HFFc6 (cell line): ENCODE measurements around the gene REC8. TPM values are rescaled to one million over a fixed set of nuclear protein-coding genes. Genes with fewer than 3 reads are reported as not detected.

ENCODE experiments used
- DNase-seq: peaks from one replicate; pipeline ENCODE4 v3.0.0-alpha.2; 2018
- H3K27ac Mint-ChIP-seq: 2 replicates; pipeline ENCODE4 v1.8.0; 2020; ENCODE audit warnings: mild to moderate bottlenecking, mixed read lengths
- H3K27me3 Mint-ChIP-seq: 2 replicates; pipeline ENCODE4 v1.8.0; 2021; ENCODE audit warnings: mild to moderate bottlenecking, moderate library complexity, mixed read lengths; ENCODE audit not compliant: insufficient read depth
- H3K36me3 Mint-ChIP-seq: 2 replicates; pipeline ENCODE4 v1.8.0; 2021; ENCODE audit warnings: low read depth, mixed read lengths
- H3K4me1 Mint-ChIP-seq: 2 replicates; pipeline ENCODE4 v1.8.0; 2020; ENCODE audit warnings: low read depth, mixed read lengths
- H3K4me3 Mint-ChIP-seq: 2 replicates; pipeline ENCODE4 v1.8.0; 2020; ENCODE audit warnings: mild to moderate bottlenecking, moderate library complexity, mixed read lengths
- H3K9me3 Mint-ChIP-seq: 2 replicates; pipeline ENCODE4 v1.8.0; 2020; ENCODE audit warnings: mild to moderate bottlenecking, mixed read lengths
- total RNA-seq, 6 experiments: library from RNA; stranded (reverse); fragmentation: NEBNext Ultra II Directional; extraction: Animal tissue kit (Norgen Biotek cat#: 25700); gene quantifications; 2 replicates in 1 of 6; 3 replicates in 5 of 6; pipeline ENCODE4 v1.2.3, GENCODE V29; 2021
- TF ChIP-seq, protein P1 (sequence below): fragments of 200-600 bp; sonication (generic); IDR thresholded peaks from 2 replicates; pipeline ENCODE4 v1.5.0; 2021; ENCODE audit warnings: antibody characterized with exemption, mild to moderate bottlenecking

The REC8 gene
- total RNA-seq, 6 experiments from 2014 or later, result 2.9 to 3.9 (median 3.2) TPM

DNA sequence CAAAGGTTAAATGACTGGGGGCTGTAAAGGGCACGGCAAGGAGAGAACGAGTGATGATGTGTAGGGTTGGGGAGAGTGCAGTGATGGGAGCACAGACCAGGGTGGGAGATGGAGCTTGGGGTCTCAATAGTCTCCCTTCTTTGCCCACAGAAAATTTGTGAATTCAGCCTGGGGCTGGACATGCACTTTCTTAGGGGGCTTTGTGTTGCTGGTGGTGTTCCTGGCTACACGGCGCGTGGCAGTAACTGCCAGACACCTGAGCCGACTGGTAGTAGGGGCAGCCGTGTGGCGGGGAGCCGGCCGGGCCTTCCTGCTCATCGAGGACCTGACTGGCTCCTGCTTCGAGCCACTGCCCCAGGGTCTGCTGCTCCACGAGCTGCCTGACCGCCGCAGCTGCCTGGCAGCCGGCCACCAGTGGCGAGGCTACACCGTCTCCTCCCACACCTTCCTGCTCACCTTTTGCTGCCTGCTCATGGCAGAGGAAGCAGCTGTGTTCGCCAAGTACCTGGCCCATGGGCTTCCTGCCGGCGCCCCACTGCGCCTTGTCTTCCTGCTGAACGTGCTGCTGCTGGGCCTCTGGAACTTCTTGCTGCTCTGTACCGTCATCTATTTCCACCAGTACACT lies 39.7 kb upstream of the REC8 start:
- H3K4me1 Mint-ChIP-seq, result peaks cover 15% of the 10 kb centered on the region

DNA sequence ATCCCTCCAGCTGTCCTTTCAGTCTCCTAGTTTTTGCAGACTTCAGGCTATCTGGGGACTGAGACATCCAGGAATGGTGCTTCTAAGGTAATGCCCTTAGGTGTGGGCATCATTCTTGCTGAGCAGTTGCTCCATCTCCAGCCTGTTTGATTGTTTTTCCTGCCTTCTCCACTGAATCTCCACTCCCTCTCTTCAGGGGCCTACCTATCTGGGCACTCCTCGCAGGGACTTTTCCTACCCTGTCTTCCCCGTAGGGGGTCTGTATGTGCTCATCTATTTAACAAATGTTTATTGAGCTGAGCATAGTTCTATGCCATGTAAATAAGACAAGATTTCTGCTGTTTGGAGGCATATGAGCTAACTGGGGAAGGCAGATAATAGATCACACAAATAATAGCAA lies 38.9 kb upstream of the REC8 start:
- no peak overlapping the region for H3K4me3 Mint-ChIP-seq
- H3K36me3 Mint-ChIP-seq, result peaks cover 10% of the 10 kb centered on the region
- peaks cover 3% of the 10 kb centered on the region for H3K27me3 Mint-ChIP-seq
- no peak overlapping the region for H3K27ac Mint-ChIP-seq
- H3K9me3 Mint-ChIP-seq, result no peaks in the 10 kb centered on the region
- TF ChIP-seq, protein P1, sequence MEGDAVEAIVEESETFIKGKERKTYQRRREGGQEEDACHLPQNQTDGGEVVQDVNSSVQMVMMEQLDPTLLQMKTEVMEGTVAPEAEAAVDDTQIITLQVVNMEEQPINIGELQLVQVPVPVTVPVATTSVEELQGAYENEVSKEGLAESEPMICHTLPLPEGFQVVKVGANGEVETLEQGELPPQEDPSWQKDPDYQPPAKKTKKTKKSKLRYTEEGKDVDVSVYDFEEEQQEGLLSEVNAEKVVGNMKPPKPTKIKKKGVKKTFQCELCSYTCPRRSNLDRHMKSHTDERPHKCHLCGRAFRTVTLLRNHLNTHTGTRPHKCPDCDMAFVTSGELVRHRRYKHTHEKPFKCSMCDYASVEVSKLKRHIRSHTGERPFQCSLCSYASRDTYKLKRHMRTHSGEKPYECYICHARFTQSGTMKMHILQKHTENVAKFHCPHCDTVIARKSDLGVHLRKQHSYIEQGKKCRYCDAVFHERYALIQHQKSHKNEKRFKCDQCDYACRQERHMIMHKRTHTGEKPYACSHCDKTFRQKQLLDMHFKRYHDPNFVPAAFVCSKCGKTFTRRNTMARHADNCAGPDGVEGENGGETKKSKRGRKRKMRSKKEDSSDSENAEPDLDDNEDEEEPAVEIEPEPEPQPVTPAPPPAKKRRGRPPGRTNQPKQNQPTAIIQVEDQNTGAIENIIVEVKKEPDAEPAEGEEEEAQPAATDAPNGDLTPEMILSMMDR, result no peak
- H3K4me1 Mint-ChIP-seq, result peaks cover 19% of the 10 kb centered on the region
- DNase-seq, result no peak

More for the DNA sequence above, 39.7 kb upstream of the REC8 start:
- Mint-ChIP-seq H3K27ac (no peak overlapping the region), H3K36me3 (peaks cover 5% of the 10 kb centered on the region), H3K27me3 (peaks cover 3% of the 10 kb centered on the region), H3K4me3 (no peak overlapping the region), H3K9me3 (no peaks in the 10 kb centered on the region)
- TF ChIP-seq, protein P1, result no peak
- no peak for DNase-seq

DNA sequence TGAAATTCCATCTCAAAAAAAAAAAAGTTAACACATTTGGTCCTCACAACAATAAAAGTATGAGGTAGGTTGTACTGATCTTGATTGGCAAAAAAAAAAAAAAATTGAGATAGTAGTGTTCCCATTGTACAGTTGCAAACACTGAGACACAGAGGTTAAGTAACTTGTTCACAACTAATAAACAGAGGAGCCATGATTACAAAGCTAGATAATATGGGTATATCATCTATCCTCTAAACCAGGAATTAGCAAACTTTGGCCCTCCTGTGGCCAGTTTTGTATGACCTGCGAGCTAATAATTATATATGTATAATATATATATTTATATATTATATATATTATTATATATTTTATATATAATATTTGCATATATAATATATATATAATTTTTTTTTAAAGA lies 38.1 kb upstream of the REC8 start:
- H3K27ac Mint-ChIP-seq, result no peak overlapping the region
- DNase-seq, result no peak
- peaks cover 23% of the 10 kb centered on the region for H3K4me1 Mint-ChIP-seq
- TF ChIP-seq, protein P1, result 0 out of 2 replicates have a peak, but pooled peaks have one; percentile 15
- no peaks in the 10 kb centered on the region for H3K9me3 Mint-ChIP-seq
- H3K36me3 Mint-ChIP-seq, result peaks cover 17% of the 10 kb centered on the region
- H3K4me3 Mint-ChIP-seq, result no peak overlapping the region
- H3K27me3 Mint-ChIP-seq, result peaks cover 3% of the 10 kb centered on the region

DNA sequence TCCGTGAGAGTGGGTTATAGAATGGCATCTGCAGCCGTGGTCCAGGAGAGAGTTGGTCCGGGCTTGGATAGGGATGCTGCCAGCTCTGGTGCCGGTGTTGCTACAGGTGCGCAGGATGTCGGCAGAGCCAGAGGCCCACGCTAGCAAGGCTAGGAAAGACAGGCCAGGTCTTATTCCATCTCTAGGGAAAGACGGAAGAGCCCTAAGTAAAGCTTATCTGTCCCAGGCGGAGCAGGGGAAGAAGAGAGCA lies 36.4 kb upstream of the REC8 start:
- Mint-ChIP-seq H3K36me3 (peaks cover 29% of the 10 kb centered on the region), H3K27me3 (peaks cover 6% of the 10 kb centered on the region), H3K27ac (peak overlapping the region; percentile 1; the same call in 1 of the 2 replicates), H3K4me3 (peak overlapping the region; percentile 85), H3K4me1 (peaks cover 38% of the 10 kb centered on the region), H3K9me3 (no peaks in the 10 kb centered on the region)
- TF ChIP-seq, protein P1, result no peak
- DNase-seq, result no peak

DNA sequence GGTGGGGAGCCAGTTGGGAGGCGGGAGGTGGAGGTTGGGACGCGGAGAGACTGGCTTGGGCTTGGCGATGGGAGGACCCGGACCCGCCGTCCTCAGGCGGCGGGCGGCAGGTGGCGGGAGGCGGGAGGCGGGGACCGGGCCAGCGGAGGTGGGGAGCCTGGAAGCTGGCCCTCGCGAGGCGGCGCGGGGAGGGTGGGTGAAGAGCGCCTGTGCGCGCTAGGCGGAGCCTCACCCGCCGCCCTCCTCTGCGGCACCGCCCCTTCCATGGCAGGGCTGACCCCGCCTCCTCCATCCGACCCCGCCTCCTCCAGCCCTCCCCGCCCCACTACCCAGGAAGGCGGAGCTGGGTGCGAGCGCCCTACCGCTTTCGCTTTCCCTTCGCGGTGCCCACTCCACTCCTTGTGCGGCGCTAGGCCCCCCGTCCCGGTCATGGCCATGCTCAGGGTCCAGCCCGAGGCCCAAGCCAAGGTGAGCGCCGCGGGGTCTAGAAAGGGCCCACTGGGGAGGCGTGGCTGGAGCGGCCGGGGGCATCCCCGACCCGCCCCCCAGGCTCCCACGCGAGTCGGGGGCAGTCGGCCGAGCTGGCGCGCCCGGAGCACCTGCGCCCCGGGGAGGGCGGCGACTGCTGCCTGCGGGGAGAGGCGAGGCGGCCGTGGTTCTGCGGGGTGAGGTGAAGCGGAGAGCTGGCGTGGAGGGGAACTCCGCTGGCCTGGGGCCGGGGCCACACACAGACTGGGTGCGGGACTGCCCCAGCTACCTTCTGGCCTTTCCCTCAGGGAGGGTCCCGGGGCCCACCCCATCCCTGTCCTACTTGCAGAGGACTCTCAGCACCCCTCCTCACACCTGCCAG lies 35.8 kb upstream of the REC8 start, which contains the start of gene PSME1:
TSS of gene PSME1 (plus strand) at position 361 of the 850 bp plus-strand sequence. CDS start at position 430, 69 bp downstream.
- Mint-ChIP-seq H3K4me3 (peak within 1 kb of the TSS; percentile 85), H3K4me1 (peaks cover 38% of the 10 kb centered on the region), H3K27ac (peak within 1 kb of the TSS; percentile 78), H3K36me3 (peaks cover 29% of the 10 kb centered on the region), H3K9me3 (no peaks in the 10 kb centered on the region), H3K27me3 (peaks cover 8% of the 10 kb centered on the region)
- DNase-seq, result peak; percentile 77
- TF ChIP-seq, protein P1, result no peak
